Upper lobe of left lung (tissue), 4 donors: Measurements from ENCODE around the gene RALGAPB.

Experiments
- CTCF ChIP-seq, 6 experiments: fragments of 450-650 bp in 4 of 6; fragments of 200-600 bp in 2 of 6; sonication (generic) in 2 of 6; IDR thresholded peaks; one replicate each; pipeline ENCODE4 v1.5.1; 2016 to 2019; ENCODE audit warnings: antibody characterized with exemption in 6 of 6
- POLR2AphosphoS5 ChIP-seq, 2 donors: sonication (generic); formaldehyde crosslinking; IDR thresholded peaks; one replicate each; pipeline ENCODE4 v1.5.1; 2017; ENCODE audit warnings: antibody characterized with exemption in 2 of 2

DNA sequence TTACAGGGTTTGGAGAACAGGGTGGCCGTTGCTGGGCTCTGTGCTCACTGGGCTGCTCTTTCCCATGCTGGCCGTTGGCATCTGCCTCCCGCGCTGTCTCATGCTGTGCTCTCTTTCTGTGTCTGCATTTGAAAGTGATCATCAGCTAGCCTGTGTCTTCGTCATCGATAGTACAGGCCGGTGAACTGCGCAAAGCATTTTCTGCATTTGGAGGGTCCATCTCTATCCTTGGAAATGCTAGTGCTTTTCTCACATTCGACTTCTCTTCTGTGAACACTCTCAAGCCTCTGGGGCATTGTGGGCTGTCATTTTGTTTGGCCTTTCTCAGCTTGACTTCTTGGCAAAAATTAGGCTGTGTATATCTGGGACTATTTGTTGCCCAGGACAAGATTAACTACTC, 30.7 kb upstream of the RALGAPB start:
- no peak for TF ChIP-seq CTCF (IDR thresholded peaks at IDR 0.05)
- no peak for TF ChIP-seq POLR2AphosphoS5 (IDR thresholded peaks at IDR 0.05)
